Lower leg skin (tissue), 3 donors: ENCODE measurements around the gene SCIN.

Source experiments
- POLR2A ChIP-seq, 2 donors: fragments of 450-650 bp; IDR thresholded peaks; one replicate each; pipeline ENCODE4 v1.6.1; 2016 to 2017; ENCODE audit warnings: antibody characterized with exemption in 2 of 2, mild to moderate bottlenecking in 1 of 2, moderate library complexity in 1 of 2
- TF ChIP-seq, protein P1 (sequence below), 3 donors: fragments of 450-650 bp; IDR thresholded peaks; one replicate each; pipeline ENCODE4 v1.5.1; 2016; ENCODE audit warnings: antibody characterized with exemption in 3 of 3, mild to moderate bottlenecking in 3 of 3, moderate library complexity in 2 of 3

GRCh38 chr7:12573885-12574284 is 3.4 kb downstream of the SCIN start:
- TF ChIP-seq, protein P1, sequence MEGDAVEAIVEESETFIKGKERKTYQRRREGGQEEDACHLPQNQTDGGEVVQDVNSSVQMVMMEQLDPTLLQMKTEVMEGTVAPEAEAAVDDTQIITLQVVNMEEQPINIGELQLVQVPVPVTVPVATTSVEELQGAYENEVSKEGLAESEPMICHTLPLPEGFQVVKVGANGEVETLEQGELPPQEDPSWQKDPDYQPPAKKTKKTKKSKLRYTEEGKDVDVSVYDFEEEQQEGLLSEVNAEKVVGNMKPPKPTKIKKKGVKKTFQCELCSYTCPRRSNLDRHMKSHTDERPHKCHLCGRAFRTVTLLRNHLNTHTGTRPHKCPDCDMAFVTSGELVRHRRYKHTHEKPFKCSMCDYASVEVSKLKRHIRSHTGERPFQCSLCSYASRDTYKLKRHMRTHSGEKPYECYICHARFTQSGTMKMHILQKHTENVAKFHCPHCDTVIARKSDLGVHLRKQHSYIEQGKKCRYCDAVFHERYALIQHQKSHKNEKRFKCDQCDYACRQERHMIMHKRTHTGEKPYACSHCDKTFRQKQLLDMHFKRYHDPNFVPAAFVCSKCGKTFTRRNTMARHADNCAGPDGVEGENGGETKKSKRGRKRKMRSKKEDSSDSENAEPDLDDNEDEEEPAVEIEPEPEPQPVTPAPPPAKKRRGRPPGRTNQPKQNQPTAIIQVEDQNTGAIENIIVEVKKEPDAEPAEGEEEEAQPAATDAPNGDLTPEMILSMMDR (IDR thresholded peaks at IDR 0.05): no peak
- TF ChIP-seq POLR2A (IDR thresholded peaks at IDR 0.05): no peak
